OCI-LY7 (cell line): Measurements from ENCODE around the gene VCL. TPM values are rescaled to one million over a fixed set of nuclear protein-coding genes. Genes with fewer than 3 reads are reported as not detected.
"Not testable (repeated sequence)": the region's sequence is repeated elsewhere in the genome, so short reads cannot be mapped to it uniquely, and the experiment has no call there.

Source experiments
- BruUV-seq: library from RNA; stranded (reverse); fragments of 400-500 nt; replicated peaks from 2 replicates; lab custom pipeline; 2021; lab: Mats Ljungman, UMichigan
- CTCF ChIA-PET: fragments of 300-600 bp; sonication (Branson Sonifier 250); formaldehyde crosslinking; loops from one replicate; lab custom pipeline; 2022; ENCODE audit warnings: antibody characterized with exemption; ENCODE audit not compliant: unreplicated experiment; lab: Charles Lee
- POLR2A ChIA-PET: fragments of 300-600 bp; sonication (Branson Sonifier 250); formaldehyde crosslinking; loops from one replicate; lab custom pipeline; 2022; ENCODE audit warnings: antibody characterized with exemption; lab: Charles Lee
- DNase-seq: peaks from one replicate; pipeline ENCODE4 v3.0.0-alpha.2; 2015; ENCODE audit warnings: low spot score
- H2AFZ ChIP-seq: fragments of 200-600 bp; sonication (generic), shearing (Covaris generic); 2 replicates; pipeline ENCODE4 v1.6.1; 2014; ENCODE audit warnings: mild to moderate bottlenecking, antibody characterized with exemption, low read length, moderate library complexity
- H3K27ac ChIP-seq: fragments of 200-600 bp; sonication (generic); 2 replicates; pipeline ENCODE4 v1.5.1; 2014; ENCODE audit warnings: mixed run types, low read depth, mild to moderate bottlenecking, moderate library complexity, low read length, inconsistent platforms; ENCODE audit not compliant: poor library complexity, severe bottlenecking
- H3K36me3 ChIP-seq: fragments of 200-600 bp; sonication (generic); 2 replicates; pipeline ENCODE4 v1.6.1; 2014; ENCODE audit warnings: mild to moderate bottlenecking, antibody characterized with exemption, low read length, moderate library complexity, mixed read lengths; ENCODE audit not compliant: insufficient read depth
- H3K4me1 ChIP-seq: fragments of 200-600 bp; sonication (generic); 2 replicates; pipeline ENCODE4 v1.5.1; 2014; ENCODE audit warnings: mild to moderate bottlenecking, low read length; ENCODE audit not compliant: insufficient read depth, poor library complexity, severe bottlenecking
- H3K4me2 ChIP-seq: fragments of 200-600 bp; sonication (generic); 2 replicates; pipeline ENCODE4 v1.6.1; 2014; ENCODE audit warnings: mild to moderate bottlenecking, low read length
- H3K4me3 ChIP-seq: fragments of 200-600 bp; sonication (generic); 2 replicates; pipeline ENCODE4 v1.5.1; 2014; ENCODE audit warnings: mild to moderate bottlenecking, low read depth, low read length; ENCODE audit not compliant: poor library complexity, severe bottlenecking
- H3K79me2 ChIP-seq: fragments of 200-600 bp; sonication (generic); 2 replicates; pipeline ENCODE4 v1.6.1; 2016; ENCODE audit warnings: low read depth, mild to moderate bottlenecking, low read length, moderate library complexity, mixed read lengths; ENCODE audit not compliant: insufficient read depth
- H3K9me2 ChIP-seq: fragments of 200-600 bp; sonication (generic); 2 replicates; pipeline ENCODE4 v1.6.1; 2016; ENCODE audit warnings: mild to moderate bottlenecking, low read length, mixed read lengths; ENCODE audit not compliant: insufficient read depth
- H3K9me3 ChIP-seq: fragments of 200-600 bp; sonication (generic); 2 replicates; pipeline ENCODE4 v1.6.1; 2014; ENCODE audit warnings: mild to moderate bottlenecking, mixed run types, low read length, mixed read lengths
- H4K20me1 ChIP-seq: fragments of 200-600 bp; sonication (generic); 2 replicates; pipeline ENCODE4 v1.6.1; 2014; ENCODE audit warnings: mild to moderate bottlenecking, antibody characterized with exemption, low read length, moderate library complexity, mixed read lengths; ENCODE audit not compliant: insufficient read depth
- CTCF ChIP-seq: fragments of 200-600 bp; sonication (generic); conservative IDR thresholded peaks from 2 replicates; pipeline ENCODE4 v1.5.1; 2014; ENCODE audit warnings: mild to moderate bottlenecking, antibody characterized with exemption, low read length, moderate library complexity, mixed read lengths
- EZH2phosphoT487 ChIP-seq: fragments of 200-600 bp; sonication (generic); IDR thresholded peaks from 2 replicates; pipeline ENCODE4 v1.6.1; 2018; ENCODE audit warnings: low read depth, borderline replicate concordance, mild to moderate bottlenecking, mixed run types, antibody characterized with exemption, low read length, moderate library complexity, mixed read lengths
- intact Hi-C: fragments of 100-400 bp; cut with micrococcal nuclease; formaldehyde crosslinking; loops from one replicate; pipeline ENCODE4 v1.10.0; 2022; ENCODE audit not compliant: unreplicated experiment
- total RNA-seq, 2 experiments: library from RNA; depleted of rRNA in 1 of 2; stranded (reverse); fragments of >200 nt in 1 of 2; shearing (Covaris generic) in 1 of 2; gene quantifications; 2 replicates each; pipeline ENCODE4 v1.2.3, GENCODE V29; 2014 to 2022

Gene VCL
- total RNA-seq, 2 experiments from 2014 or later: 19.1 to 55.5 TPM

- Histone ChIP-seq H3K9me3 (no peaks in the 10 kb centered on the region), H3K36me3 (peaks cover 9% of the 10 kb centered on the region), H3K4me2 (peak overlapping the region; percentile 39), H3K4me3 (no peak overlapping the region), H3K27ac (no peak overlapping the region), H3K9me2 (no peaks in the 10 kb centered on the region), H3K4me1 (peaks cover 14% of the 10 kb centered on the region), H4K20me1 (no peaks in the 10 kb centered on the region), H3K79me2 (no peaks in the 10 kb centered on the region), H2AFZ (no peak overlapping the region)
- POLR2A ChIA-PET: interaction anchor here (0.7 to 1.1 kb wide), 4 partner anchors 9 to 97 kb away, joined by 3 to 6 read pairs (median 4); no protein-coding TSS in a partner anchor
- intact Hi-C loops: loop anchor here (1.0 kb wide), 2 partner anchors 101 to 172 kb away; no protein-coding TSS in a partner anchor
- TF ChIP-seq CTCF (peak; percentile 73), EZH2phosphoT487 (no peak)
- no TSS peak for BruUV-seq
- CTCF ChIA-PET: interaction anchor here (1.2 kb wide), 1 partner anchor 172 kb away, joined by 5 read pairs; no protein-coding TSS in a partner anchor
- peak; percentile 73 for DNase-seq
These were observed 60.7 kb downstream of the VCL start for GRCh38 chr10:74058658-74059057.

GRCh38 chr10:74061104-74061503 lies 63.2 kb downstream of the VCL start:
- Histone ChIP-seq H3K36me3 (peaks cover 13% of the 10 kb centered on the region), H3K9me2 (no peaks in the 10 kb centered on the region), H3K9me3 (no peaks in the 10 kb centered on the region), H3K4me1 (peaks cover 14% of the 10 kb centered on the region), H3K4me3 (no peak overlapping the region), H3K4me2 (no peak overlapping the region), H4K20me1 (no peaks in the 10 kb centered on the region), H2AFZ (no peak overlapping the region), H3K79me2 (no peaks in the 10 kb centered on the region), H3K27ac (no peak overlapping the region)
- TF ChIP-seq CTCF: no peak
- no peak for TF ChIP-seq EZH2phosphoT487
- POLR2A ChIA-PET: no interaction called here
- BruUV-seq: no TSS peak
- CTCF ChIA-PET: no interaction called here
- intact Hi-C loops: no loop called here
- DNase-seq: no peak

GRCh38 chr10:74061978-74062377 lies 64.1 kb downstream of the VCL start:
- CTCF ChIA-PET, H3K9me3 ChIP-seq, H3K4me2 ChIP-seq, DNase-seq, BruUV-seq, H3K27ac ChIP-seq, H4K20me1 ChIP-seq, H2AFZ ChIP-seq, intact Hi-C loops, H3K79me2 ChIP-seq, H3K4me3 ChIP-seq, H3K9me2 ChIP-seq: not testable (repeated sequence)
- Histone ChIP-seq H3K4me1 (peaks cover 14% of the 10 kb centered on the region), H3K36me3 (peaks cover 13% of the 10 kb centered on the region)
- POLR2A ChIA-PET: interaction anchor here (0.6 to 1.2 kb wide), 3 partner anchors 14 to 24 kb away, joined by 3 to 4 read pairs (median 3); no protein-coding TSS in a partner anchor
